Lower lobe of right lung (tissue), 2 donors: ENCODE measurements around the gene PTPRCAP. TPM values are rescaled to one million over a fixed set of nuclear protein-coding genes. Genes with fewer than 3 reads are reported as not detected.
A peak's percentile ranks its signal among the peaks of the same experiment; 100 is the strongest.

Experiments
- ATAC-seq, 2 donors: fragments of 200-7000 bp; cut with Tn5 transposase; one replicate each; pipeline ENCODE4 v1.9.1; 2020 to 2022; ENCODE audit warnings: mild to moderate bottlenecking in 2 of 2, moderate library complexity in 2 of 2
- DNase-seq: peaks from one replicate; pipeline ENCODE4 v3.0.0-alpha.2; 2020
- H3K27ac ChIP-seq: fragments of 200-600 bp; one replicate; pipeline ENCODE4 v1.8.0; 2022
- H3K27me3 ChIP-seq: fragments of 200-600 bp; one replicate; pipeline ENCODE4 v1.8.0; 2022; ENCODE audit warnings: low read depth
- H3K36me3 ChIP-seq: fragments of 200-600 bp; one replicate; pipeline ENCODE4 v1.8.0; 2022; ENCODE audit warnings: mild to moderate bottlenecking
- H3K4me1 ChIP-seq: fragments of 200-600 bp; one replicate; pipeline ENCODE4 v1.8.0; 2022
- H3K4me3 ChIP-seq: fragments of 200-600 bp; one replicate; pipeline ENCODE4 v1.8.0; 2022; ENCODE audit warnings: mild to moderate bottlenecking
- H3K9me3 ChIP-seq: fragments of 200-600 bp; one replicate; pipeline ENCODE4 v1.8.0; 2022
- CTCF ChIP-seq: fragments of 200-600 bp; IDR thresholded peaks from one replicate; pipeline ENCODE4 v1.8.0; 2022; ENCODE audit warnings: antibody characterized with exemption, mild to moderate bottlenecking
- intact Hi-C: fragments of 100-400 bp; cut with DNase I; formaldehyde crosslinking; loops from one replicate; pipeline ENCODE4 v1.11.0; 2022
- total RNA-seq: library from RNA; stranded (reverse); fragmentation: NEBNext Ultra II Directional; extraction: Animal tissue kit (Norgen Biotek cat#: 25700); gene quantifications from one replicate; pipeline ENCODE4 v1.2.1, GENCODE V29; 2021
- donor health status: DM: no; HTN: yes; CAD: no; lungs with severe emphysema.

The PTPRCAP gene
- total RNA-seq, 1 donor from 2014 or later = 15.7 TPM

- peak overlapping the region; percentile 66 for H3K4me3 ChIP-seq
- H3K27ac ChIP-seq = peak overlapping the region; percentile 91
- peaks cover 49% of the 10 kb centered on the region for H3K4me1 ChIP-seq
- H3K36me3 ChIP-seq = no peaks in the 10 kb centered on the region
- ATAC-seq (no peak), DNase-seq (no peak)
- no peak for TF ChIP-seq CTCF
- intact Hi-C loops = no loop called here
- no peaks in the 10 kb centered on the region for H3K27me3 ChIP-seq
- H3K9me3 ChIP-seq = no peaks in the 10 kb centered on the region
Measured at GRCh38 chr11:67420147-67420645, 17.3 kb downstream of the PTPRCAP start.

- no peak for ATAC-seq
- H3K4me1 ChIP-seq = peaks cover 55% of the 10 kb centered on the region
- no peak for DNase-seq
- H3K36me3 ChIP-seq = no peaks in the 10 kb centered on the region
- H3K9me3 ChIP-seq = no peaks in the 10 kb centered on the region
- H3K4me3 ChIP-seq = no peak overlapping the region
- intact Hi-C loops = no loop called here
- TF ChIP-seq CTCF = no peak
- H3K27me3 ChIP-seq = no peaks in the 10 kb centered on the region
- H3K27ac ChIP-seq = peak overlapping the region; percentile 91
Measured at GRCh38 chr11:67419325-67420049, 18.0 kb downstream of the PTPRCAP start.

- Histone ChIP-seq H3K4me3 (no peak overlapping the region), H3K27me3 (no peaks in the 10 kb centered on the region), H3K36me3 (no peaks in the 10 kb centered on the region), H3K27ac (no peak overlapping the region), H3K9me3 (no peaks in the 10 kb centered on the region), H3K4me1 (peaks cover 55% of the 10 kb centered on the region)
- ATAC-seq = no peak
- TF ChIP-seq CTCF = no peak
- intact Hi-C loops = no loop called here
- no peak for DNase-seq
Measured at GRCh38 chr11:67418476-67419281, 18.8 kb downstream of the PTPRCAP start.

GRCh38 chr11:67417425-67417824 is 20.1 kb downstream of the PTPRCAP start:
- Histone ChIP-seq H3K4me3 (no peak overlapping the region), H3K9me3 (no peaks in the 10 kb centered on the region), H3K27me3 (no peaks in the 10 kb centered on the region), H3K27ac (peak overlapping the region; percentile 62), H3K4me1 (peaks cover 55% of the 10 kb centered on the region), H3K36me3 (no peaks in the 10 kb centered on the region)
- ATAC-seq (no peak), DNase-seq (no peak)
- intact Hi-C loops = no loop called here
- no peak for TF ChIP-seq CTCF

- Histone ChIP-seq H3K27me3 (no peaks in the 10 kb centered on the region), H3K4me3 (no peak overlapping the region), H3K27ac (peak overlapping the region; percentile 62), H3K36me3 (no peaks in the 10 kb centered on the region), H3K4me1 (peaks cover 55% of the 10 kb centered on the region), H3K9me3 (no peaks in the 10 kb centered on the region)
- TF ChIP-seq CTCF = no peak
- DNase-seq (peak; percentile 69), ATAC-seq (no peak)
- intact Hi-C loops = no loop called here
Measured at GRCh38 chr11:67416416-67417335, 20.8 kb downstream of the PTPRCAP start.
